GM19240 (cell line): Measurements from ENCODE around the gene CATSPERZ.
A peak's percentile ranks its signal among the peaks of the same experiment; 100 is the strongest.
"Not testable (repeated sequence)": the region's sequence is repeated elsewhere in the genome, so short reads cannot be mapped to it uniquely, and the experiment has no call there.

Experiments
- DNase-seq: peaks from one replicate; pipeline ENCODE4 v3.0.0; 2011; ENCODE audit warnings: low spot score; ENCODE audit not compliant: insufficient read length

Gene CATSPERZ

DNA sequence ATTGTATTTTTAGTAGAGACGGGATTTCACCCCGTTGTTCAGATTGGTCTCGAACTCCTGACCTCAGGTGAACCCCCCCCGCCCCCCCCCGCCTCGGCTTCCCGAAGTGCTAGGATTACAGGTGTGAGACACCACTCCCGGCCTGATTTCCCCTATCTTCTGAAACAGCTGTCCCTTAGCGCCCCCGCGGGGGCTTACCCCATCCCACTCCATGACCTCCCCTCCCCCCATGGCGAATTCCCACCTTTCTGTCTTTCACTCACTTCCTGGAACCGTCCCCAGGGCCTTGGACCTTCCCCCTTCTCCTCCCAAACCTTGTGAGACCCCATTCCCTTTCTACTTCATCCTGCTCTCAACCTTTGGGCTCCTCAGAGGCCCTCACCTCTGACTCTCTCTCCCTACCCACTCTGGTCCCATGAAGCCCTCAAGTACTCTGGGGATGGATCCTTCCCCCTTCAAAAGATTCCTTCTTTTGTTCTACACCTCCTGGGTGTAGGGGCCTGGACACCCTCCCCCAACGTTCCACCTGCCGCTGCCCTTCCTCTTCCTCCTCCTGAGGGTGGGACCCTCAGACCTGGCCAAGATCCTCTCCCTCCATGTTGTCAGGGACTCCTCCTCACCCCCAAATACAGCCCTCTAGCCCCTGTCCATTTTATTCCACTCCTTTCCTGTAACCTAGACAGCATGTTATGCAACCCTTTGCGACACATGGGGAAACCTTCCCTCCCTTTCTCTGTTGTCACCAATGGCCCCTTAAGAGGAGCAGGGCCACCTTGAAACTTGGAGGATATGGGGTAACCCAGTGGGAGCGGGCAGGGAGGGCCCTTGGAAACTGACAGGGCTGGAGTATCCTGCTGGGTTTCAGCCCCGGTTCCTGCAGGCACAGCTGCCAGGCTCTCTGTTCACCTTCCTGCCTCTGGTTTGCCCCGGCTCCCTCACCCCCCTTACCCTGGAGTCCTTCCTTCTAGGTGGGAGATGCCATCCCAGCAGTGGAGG, 18.9 kb downstream of the CATSPERZ start:
- DNase-seq, result no peak

DNA sequence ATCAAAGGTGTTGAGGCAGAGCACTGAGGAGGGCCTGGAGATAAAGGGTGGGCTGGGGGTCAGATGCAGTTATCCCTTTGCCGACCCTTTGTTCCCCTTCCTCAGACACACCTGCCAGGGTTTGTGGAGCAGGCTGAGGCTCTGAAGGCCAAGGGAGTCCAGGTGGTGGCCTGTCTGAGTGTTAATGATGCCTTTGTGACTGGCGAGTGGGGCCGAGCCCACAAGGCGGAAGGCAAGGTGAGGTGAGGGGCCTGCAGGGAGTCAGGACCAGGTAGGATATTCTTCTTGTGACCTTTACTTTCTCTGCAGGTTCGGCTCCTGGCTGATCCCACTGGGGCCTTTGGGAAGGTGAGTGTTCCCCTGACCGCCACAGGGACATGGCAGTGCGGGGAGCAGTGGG, 20.4 kb downstream of the CATSPERZ start:
- DNase-seq, result no peak

GRCh38 chr11:64321026-64321425, 20.9 kb downstream of the CATSPERZ start:
- DNase-seq, result no peak

DNA sequence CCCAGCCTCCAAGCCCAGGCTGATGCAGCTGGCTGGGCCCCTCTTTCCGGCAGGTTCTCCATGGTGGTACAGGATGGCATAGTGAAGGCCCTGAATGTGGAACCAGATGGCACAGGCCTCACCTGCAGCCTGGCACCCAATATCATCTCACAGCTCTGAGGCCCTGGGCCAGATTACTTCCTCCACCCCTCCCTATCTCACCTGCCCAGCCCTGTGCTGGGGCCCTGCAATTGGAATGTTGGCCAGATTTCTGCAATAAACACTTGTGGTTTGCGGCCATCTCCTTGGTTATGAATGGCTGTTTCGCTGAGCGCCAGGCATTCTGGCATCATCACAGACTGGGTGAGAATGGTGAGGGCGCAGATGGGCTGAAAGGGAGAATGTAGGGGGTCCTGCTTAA, 21.4 kb downstream of the CATSPERZ start:
- DNase-seq, result no peak

DNA sequence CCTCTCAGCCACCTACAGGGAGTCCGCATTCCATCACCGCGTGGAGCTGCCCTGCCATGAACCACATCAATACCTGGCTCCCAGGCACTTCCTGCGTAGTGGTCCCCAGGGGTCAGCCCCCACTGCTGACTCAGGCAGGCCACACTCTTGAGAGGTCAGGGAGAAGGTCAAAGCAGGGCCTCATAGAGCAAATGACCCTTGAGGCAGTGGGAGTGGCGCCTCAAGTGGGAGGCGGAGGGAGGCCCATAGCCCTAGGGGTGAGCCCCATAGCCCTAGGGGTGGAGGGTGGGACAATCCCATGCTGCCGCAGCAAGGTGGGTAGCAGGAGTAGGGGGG, 22.7 kb downstream of the CATSPERZ start:
- no peak for DNase-seq

GRCh38 chr11:64323373-64323772, 23.2 kb downstream of the CATSPERZ start:
- no peak for DNase-seq

DNA sequence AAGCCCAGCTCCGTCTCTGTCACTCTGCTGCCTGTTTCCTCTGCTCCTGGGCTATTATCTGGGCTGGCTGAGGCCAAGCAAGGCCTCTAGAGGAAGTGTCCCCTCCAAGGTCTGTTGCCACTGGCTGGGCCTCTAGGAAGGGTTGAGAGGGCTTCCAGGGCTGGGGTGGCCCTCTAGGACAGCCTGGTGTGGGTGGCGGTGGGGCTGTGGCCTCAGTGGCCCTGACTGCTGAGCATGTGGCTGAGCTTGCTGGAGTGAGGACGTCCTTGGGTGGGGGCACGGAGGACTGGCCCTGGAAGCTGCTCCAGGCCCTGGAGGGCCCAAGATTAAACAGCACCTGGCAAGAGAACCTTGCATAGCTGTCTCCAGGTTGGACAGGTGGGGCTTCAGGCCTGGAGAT, 23.8 kb downstream of the CATSPERZ start:
- not testable (repeated sequence) for DNase-seq

DNA sequence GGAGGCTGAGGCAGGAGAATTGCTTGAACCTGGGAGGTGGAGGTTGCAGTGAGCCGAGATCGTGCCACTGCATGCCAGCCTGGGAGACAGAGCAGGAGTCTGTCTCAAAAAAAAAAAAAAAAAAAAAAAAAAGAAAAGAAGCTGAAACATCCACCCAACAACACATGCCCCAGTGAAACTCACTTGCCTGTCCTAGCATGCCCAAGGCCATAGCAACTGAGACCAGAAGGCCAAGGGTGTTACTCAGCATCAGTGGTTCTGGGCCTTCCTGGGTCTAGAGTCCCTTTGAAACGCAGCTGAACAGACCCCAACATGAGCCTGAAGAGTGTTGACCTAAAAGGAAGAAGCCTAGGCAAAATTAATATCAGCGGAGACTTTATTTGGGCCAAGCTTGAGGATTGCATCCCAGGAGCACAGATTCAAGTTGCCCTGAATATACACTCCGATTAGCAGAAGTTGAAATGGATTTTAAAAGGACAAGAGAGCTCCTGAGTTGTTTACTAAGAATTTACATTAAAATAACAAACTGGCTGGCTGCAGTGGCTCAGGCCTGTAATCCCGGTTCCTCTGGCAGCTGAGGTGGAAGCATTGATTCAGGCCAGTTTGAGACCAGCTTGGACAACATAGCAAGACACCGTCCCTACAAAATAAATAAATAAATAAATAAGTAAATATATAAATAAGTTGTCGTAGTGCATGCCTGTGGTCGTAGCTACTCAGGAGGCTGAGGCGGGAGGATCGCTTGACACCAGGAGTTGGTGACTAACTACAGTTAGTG, 24.7 kb downstream of the CATSPERZ start:
- no peak for DNase-seq

DNA sequence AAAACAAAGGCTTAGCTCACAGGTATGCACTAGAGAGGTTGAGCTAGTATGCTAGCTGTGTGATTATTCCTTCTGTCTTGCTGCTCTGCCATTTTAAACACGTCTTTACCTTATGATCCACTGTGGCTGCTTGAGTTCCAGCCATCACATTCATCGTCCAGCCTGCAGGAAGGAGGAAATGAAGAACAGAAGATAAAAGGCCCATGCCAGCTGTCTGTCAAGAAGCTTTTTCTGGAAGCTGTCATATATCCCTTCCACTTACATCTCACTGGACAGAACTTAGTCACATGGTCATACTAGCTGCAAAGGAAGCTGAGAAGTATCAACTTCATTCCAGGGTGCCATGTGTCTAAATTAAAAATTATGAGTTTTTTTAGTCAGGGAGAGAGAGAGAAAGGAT, 27.2 kb downstream of the CATSPERZ start:
- no peak for DNase-seq

- no peak for DNase-seq
These were observed 27.8 kb downstream of the CATSPERZ start for GRCh38 chr11:64327993-64328392.

GRCh38 chr11:64330888-64331287, 30.7 kb downstream of the CATSPERZ start:
- DNase-seq, result no peak

GRCh38 chr11:64331569-64332371, 31.6 kb downstream of the CATSPERZ start:
- peak; percentile 61 for DNase-seq

DNA sequence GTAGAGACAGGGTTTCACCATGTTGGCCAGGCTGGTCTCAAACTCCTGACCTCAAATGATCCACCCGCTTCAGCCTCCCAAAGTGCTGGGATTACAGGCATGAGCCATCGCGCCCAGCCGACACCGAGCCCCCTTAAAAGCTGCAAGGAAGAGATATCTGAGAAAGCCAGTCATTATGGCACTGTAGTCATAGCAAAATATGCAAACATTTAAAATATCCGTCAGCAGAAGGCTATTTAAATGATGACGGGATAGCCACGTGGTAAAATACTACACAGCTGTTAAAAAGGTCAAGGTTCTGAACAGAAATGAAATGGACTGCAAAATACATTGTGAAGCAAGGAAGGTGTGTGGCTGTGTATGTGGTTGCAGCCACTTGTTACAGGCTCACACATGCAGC, 33.4 kb downstream of the CATSPERZ start:
- DNase-seq, result no peak

GRCh38 chr11:64334764-64335735, 34.9 kb downstream of the CATSPERZ start:
- peak; percentile 85 for DNase-seq

DNA sequence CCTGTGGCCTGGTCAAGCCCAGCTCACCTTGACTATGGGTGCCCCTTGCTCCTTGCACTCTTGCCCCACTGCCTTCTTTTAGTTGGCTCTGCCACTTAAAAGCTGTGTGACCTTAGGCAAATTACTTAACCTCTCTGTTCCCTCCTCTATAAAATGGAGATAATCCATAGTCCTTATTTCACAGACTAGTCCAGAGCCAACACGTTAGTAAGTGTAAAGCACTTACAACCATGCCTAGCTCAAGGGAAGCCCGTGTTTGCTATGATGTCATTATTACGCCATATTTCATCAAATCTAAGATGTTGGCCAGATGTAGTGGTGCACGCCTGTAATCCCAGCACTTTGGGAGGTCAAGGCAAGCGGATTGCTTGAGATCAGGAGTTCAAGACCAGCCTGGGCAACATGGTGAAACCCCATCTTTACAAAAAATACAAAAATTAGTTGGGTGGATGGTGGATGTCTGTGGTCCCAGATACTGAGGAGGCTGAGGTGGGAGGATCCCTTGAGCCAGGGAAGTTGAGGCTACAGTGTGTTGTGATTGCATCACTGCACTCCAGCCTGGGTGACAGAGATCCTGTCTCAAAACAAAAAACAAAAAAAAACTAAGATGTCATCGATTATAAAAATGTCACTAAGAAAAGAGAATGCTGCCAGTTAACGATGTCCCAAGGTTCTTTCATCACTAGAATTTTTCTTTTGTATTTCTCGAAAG, 37.5 kb downstream of the CATSPERZ start:
- no peak for DNase-seq

GRCh38 chr11:64338716-64339115, 38.6 kb downstream of the CATSPERZ start:
- no peak for DNase-seq

- DNase-seq, result no peak
These were observed 39.1 kb downstream of the CATSPERZ start for GRCh38 chr11:64339286-64339685.

DNA sequence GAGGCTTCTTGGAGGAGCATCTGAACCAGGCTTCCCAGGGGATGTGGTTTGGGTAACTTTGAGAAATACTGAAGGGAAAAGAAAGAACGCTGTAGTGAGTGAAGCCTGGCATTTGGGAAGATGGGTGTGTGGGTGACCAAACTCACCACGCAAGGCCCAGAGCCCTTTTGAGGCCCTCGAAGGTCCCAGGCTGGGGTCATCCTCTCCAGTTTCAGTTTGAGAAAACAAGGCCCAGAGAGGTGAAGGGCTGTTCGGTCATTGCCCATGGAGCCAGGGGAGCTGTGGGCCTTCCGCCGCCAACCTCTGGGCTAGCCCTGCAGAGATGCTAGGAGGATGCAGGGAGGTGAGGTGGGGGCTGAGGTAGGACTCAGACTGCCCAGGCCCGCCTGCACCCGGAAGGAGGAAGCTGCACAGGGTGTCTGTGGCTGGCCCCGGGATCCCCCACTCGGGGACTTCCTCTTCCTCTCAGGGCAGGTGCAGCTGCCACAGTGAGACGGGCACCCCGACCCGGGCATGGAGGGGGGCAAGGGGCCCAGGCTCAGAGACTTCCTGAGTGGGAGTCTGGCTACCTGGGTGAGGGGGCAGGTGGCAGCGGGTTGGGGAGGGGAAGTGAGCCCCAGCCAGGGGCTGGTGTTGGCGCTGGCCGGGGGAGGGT, 39.7 kb downstream of the CATSPERZ start, which contains the start of gene CCDC88B:
CCDC88B (plus strand) TSS at position 451 of the 655 bp plus-strand sequence; CDS start at position 514, 63 bp downstream.
- peak; percentile 92 for DNase-seq

DNA sequence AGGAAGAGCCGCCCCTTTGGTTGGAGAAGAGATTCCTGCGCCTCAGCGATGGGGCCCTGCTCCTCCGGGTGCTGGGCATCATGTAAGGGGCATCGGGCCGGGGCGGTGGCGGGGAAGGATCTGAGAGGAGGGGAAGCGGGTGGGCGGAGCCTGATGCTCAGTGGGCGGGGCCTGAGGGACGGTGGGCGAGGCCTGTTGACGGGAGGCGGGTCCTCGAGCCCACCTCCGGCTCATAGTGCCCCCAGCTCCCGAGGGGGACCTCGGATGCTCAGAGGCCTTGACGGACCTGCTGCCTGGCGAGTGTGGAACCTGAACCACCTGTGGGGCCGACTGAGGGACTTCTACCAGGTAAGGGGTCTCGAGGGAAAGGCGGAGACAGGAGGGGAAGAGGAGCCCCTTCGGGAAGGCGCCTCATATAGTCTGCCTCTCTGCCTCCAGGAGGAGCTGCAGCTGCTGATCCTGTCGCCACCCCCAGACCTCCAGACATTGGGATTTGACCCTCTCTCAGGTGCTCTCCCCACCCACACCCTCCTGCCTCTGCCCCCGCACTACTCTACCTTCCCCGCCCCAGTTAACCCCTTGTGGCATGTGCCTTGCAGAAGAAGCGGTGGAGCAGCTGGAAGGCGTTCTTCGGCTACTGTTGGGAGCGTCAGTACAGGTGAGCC, 40.6 kb downstream of the CATSPERZ start:
- no peak for DNase-seq
